HG02884 (cell line): ENCODE measurements around the gene CCDC116.
"Not testable (repeated sequence)": the region's sequence is repeated elsewhere in the genome, so short reads cannot be mapped to it uniquely, and the experiment has no call there.

ENCODE experiments used
- ATAC-seq: cut with Tn5 transposase; IDR thresholded peaks from one replicate; pipeline ENCODE4 v1.9.1; 2021; ENCODE audit warnings: mild to moderate bottlenecking, moderate library complexity; ENCODE audit not compliant: unreplicated experiment

Gene CCDC116

DNA sequence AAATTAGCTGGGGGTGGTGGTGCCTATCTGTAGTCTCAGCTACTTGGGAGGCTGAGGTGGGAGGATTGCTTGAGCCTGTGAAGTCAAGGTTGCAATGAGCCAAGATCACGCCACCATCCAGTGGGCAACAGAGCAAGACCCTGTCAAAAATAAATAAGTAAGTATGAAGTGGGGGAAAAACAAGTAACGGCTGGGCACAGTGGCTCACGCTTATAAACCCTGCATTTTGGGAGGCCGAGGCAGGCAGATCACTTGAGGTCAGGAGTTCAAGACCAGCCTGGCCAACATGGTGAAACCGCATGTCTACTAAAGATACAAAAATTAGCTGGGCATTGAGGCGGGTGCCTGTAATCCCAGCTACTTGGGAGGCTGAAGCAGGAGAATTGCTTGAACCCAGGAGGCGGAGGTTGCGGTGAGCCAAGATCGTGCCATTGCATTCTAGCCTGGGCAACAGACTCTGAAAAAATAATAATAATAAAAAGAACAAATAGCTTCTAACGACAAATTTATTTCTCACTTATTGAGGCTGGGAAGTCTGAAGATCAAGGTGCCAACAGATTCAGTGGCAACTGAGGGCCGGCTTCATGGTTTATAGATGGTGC lies 22.9 kb upstream of the CCDC116 start:
- not testable (repeated sequence) for ATAC-seq

- ATAC-seq = no peak
Observed at GRCh38 chr22:21611210-21611977, 21.2 kb upstream of the CCDC116 start.

- ATAC-seq = no peak
Observed at GRCh38 chr22:21612858-21613257, 19.7 kb upstream of the CCDC116 start.

DNA sequence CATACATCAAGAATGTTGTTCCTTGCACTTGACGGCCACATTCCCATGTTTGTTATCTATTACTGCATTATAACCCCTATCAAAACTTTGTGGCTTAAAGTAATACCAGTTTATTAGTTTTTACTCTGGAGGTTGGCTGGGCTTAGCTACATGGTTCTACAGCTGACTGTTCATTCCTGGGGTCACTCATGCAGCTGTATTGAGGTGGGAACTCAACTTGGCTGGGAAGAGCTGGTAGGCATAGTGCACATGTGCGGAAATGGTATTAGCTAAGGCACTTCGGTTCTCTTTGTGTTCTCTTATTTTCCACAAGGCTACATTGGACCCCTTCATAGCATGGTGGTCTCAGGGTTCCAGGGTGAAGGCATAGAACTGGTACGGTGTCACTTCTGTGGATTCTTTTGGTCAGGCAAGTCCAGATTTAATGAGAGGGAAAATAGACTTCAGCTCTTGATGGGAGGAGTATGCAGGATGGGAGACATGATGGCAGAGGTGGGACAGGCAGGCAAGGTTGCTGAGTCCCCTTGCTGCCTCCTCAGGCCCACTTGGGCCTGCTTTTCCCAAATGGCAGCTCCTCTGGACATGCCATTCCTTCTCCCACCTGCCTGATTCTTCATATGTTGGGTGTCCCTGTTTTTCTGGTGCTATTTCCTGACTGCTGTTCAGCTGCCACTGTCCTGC lies 18.9 kb upstream of the CCDC116 start:
- no peak for ATAC-seq

GRCh38 chr22:21615731-21616130 lies 16.8 kb upstream of the CCDC116 start:
- no peak for ATAC-seq

GRCh38 chr22:21617337-21617736 lies 15.2 kb upstream of the CCDC116 start:
- ATAC-seq = not testable (repeated sequence)

GRCh38 chr22:21621025-21621424 lies 11.5 kb upstream of the CCDC116 start:
- ATAC-seq = no peak

- no peak for ATAC-seq
Observed at GRCh38 chr22:21622011-21622918, 10.3 kb upstream of the CCDC116 start.

DNA sequence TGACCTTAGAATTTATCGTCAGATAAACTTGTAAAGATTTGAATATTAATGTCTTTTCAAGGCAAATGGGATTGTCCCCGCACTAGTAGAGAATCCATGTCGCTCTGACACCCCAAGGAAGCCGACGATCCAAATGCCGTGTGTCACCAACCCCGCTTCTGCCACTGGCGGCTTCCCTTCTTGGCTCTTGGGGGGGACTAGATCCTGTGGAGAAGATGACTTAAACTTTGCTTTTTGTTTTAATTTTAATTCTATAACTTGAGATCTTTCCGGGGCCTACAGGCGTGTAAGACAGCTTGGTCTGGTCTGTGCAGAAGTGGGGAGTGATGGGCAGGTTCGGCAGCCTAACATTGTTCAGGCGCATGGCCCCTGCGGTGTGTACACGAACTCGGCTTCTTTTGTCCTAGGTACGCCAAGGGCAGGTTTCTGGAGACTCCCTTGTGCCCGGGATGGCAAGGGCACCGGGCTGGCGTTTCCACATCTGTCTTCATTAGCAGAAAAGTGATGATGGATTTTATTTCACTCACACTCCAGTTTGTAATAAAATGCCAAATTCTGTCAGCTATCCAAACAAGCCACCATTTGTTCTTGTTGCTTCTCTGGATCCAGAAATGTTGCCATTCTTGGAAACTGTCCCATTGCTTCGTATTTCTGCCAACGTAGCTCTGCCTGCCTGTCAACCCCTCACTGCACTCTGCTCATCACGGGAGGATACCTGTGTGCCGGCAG lies 9.5 kb upstream of the CCDC116 start:
- ATAC-seq = no peak

GRCh38 chr22:21623648-21623970 lies 9.0 kb upstream of the CCDC116 start:
- ATAC-seq = no peak

DNA sequence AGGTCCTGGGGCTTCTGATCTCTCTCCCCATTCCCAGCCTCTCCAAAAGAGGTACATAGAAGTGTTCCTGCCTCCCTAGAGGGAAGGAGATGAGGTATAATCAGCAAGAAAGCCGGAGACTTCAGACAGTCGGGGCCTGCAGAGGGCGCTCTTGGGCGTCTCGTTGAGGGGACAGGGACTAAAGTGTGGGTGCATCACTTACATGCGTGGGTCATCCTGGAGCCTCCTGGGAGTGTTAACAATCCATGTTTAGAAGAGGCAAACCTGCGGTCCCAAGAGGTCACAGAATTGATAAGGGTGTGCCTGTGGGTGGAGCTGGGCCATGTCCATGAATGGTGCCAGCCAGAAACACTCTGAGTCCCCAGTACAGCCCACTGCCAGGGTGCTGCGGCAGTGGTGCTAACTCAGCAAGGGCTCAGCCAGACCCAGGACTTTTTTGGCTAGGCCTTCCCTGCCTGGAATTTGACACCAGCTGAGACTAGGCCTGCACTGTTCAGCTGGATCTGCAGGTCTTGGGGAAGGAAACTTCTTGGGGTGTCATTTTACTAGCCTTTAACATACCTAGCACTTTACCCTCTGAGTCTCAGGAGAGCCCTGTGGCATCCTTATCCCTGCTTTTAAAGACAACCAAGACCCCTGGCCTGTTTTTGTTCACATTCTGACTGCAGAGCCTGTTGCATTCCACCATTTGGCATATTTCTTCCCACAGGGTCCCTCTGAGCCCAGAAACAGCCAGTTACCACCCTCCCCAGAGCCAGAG lies 8.3 kb upstream of the CCDC116 start:
- ATAC-seq = no peak

DNA sequence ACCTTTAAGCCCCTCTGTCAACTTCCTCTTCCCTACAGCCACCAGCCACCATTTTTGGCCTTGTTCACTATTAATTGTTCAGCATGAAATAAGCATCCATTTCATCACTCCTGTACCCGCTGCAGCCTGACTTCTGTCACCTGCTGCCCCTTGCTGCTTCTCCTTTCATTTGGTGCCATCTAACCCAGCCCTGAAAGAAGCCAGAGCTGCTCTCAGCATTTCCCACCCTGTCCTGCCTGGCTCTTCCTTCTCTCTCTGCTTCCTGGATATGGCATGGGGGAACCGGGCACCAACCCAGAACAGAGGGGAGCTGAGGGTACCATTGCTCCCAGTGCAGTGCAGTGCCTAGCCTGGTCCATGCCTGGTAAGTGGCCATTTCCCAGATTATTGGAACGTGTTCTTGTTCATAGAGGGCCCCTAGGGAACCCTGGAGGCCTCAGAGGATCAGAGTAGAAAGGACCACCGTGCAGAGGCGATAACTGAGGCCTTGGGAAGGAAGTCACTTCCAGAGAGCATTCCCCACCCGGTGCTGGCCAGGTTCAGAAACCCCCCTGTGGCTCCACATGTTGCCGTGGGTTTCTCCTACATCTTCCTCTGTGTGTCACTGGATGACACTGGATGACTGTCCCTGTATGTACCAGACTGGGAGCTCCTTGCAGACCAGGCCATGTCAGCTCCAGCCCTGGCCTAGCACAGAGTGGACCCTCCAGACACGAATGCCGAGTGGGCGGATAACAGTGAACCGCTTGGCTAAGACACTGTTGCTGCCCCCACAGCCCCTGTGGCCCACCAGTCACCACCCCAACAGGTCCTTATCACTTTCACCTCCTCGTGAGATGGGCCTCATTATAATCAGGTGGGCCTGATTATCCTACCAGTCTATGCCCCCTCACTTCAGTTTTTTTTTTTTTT lies 7.4 kb upstream of the CCDC116 start:
- ATAC-seq = no peak

GRCh38 chr22:21626073-21626734 lies 6.4 kb upstream of the CCDC116 start:
- no peak for ATAC-seq

DNA sequence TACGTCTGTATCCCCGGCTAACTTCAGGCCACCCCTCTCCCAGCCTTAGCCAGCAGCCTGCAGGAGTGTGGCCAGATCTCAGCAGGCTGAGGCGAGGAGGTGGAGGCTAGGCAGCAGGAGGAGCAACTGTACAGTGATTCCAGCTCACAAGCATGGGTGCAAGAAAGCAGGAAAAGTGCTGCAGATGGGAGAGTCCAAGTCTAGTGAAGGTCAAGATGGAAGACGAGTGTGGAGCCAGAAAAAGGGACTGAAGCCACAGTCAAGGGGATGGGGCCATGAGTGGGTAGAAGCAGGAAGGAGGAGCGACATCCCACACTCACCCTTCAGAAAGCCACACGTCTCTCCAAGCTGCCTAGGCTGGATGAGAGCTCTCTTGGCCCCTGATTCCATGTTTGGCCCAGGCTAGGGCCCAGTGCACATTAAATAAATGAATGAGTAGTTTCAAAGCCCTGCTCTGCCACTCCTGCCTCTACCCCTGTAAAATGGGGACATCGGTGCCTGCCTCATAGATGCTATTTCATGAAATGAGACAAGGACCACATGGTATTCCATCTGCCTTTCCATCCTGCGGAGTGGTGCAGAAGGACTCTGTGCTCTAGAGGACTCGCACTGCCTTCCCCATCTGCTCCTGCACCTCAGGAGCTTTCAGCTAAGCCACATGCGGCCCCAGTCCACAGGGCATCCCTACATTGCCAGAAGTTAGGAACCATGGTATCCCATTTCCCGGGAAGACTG lies 5.7 kb upstream of the CCDC116 start:
- ATAC-seq = no peak

DNA sequence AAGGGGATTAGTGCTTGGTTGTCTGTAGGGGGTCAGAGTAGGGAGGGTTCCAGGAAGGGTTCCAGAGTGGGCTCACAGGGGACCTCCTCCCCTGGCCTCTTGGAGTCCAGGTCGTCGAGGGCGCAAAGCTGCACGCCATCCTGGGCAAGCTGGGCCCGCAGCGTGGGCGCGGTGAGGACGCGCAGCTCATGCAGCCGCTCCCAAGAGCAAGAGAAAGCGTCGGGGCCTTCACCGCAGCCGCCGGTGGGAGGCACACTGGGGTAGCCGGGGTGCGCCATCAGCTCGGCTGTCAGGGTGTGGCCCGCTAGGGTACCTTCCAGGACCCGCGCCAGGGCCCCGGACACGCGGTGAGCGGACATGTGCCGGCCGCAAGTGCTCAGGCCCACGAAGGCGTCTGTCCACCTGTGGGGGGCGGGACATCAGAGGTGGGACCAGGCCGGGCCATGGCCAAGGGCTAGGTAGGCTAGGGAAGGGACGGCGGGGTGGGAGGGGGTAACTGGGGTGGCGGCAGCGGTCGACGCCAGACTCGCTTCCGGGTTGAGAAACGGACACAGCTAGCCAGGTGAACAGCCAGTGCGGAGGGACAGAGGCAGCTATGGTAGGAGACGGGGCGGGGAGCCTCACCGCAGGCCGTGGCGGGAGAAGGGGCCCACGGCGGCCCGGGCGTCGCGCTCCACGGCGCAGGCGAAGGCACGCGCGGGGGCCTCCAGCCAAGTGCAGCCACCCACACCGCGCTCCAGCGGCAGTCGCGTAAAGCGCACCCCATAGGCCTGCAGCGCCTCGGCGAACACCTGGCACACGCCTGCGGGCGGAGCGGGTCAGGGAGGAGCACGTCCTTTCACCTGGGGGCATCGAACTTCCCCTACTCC lies 3.9 kb upstream of the CCDC116 start:
- ATAC-seq = no peak

DNA sequence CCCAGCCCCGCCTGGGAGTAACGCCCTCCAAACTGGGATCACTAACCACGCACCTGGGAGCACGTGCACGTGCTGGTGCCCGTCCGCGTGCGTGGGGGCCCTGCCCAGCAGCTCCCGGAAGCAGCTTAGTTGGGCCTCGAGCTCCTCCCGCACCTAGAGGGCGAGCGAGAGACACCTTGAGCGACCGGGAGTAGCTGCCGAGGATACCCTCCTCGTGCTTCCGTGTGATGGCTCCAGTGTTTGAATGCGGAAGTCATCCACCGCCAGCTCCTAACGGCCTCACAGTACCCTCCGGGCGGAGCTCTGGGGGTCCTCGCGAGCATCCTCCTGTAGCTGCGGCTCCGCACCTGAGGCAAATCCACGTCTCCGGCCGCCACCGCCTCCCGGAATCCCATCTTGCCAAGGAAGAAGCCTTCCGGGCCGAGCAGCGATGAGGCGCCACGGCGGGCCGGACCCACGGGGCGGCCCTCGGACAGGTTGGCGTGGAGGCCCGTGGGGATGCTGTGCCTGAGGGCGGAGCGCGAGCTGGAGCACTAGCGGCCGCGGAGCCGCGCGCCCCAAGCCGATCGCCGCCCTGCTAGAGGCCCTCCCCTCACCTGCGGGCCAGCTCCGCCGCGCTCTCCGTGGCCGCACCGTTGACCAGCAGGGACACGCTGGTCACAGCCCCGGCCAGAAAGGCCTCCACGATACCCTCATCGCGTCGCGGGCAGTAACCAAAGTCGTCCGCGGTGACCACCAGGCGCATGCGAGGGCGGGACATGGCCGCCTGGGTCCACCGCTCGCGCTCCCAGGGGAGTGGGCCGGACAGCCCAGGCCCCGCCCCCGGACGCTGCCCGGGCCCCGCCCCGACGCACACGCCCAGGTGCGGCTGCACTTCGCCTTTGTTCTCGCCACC lies 3.1 kb upstream of the CCDC116 start, which contains the start of gene YDJC:
Gene YDJC (minus strand): TSS at position 768 of the 895 bp plus-strand sequence. CDS start 8 bp downstream, at position 760.
- ATAC-seq = peak; percentile 63
